ENCODE data around the gene FIBP. TPM values are rescaled to one million over a fixed set of nuclear protein-coding genes. Genes with fewer than 3 reads are reported as not detected.
A peak's percentile ranks its signal among the peaks of the same experiment; 100 is the strongest.

FIBP gene
- total RNA-seq, 1 experiment from 2014 or later: 93.1 TPM

- TF ChIP-seq MAX (CRISPR knock-in tag; IDR thresholded peaks at IDR 0.05): no peak
- TF ChIP-seq TEAD4 (CRISPR knock-in tag; IDR thresholded peaks at IDR 0.05): no peak
Observed at GRCh38 chr11:65853246-65853979, 34.9 kb downstream of the FIBP start (continued).

DNA sequence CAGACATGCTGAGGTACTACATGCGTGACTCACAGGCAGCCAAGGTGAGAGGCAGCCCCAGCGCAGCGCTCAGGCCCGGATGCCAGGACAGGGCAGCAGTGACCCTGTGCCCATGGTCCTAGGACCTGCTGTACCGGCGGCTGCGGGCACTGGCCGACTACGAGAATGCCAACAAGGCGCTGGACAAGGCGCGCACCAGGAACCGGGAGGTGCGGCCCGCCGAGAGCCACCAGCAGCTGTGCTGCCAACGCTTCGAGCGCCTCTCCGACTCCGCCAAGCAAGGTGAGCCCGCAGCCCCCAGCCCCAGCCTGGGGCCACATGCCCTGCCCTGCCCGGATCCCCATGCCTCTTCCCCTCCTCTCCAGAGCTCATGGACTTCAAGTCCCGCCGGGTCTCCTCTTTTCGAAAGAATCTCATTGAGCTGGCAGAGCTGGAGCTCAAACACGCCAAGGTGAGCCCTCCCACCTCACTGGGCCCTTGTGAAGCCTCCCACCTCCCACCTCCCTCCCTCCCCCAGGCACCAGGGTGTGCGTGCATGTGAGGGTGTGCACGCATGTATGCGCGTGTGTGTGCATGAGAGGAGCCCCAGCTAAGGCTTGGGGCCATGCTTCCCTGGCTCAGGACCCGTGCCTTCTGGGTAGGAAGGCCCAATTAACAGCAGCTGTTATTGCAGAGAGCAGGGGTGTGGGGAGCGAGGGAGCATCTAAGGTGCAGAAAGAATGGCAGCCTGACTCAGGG is 35.6 kb downstream of the FIBP start:
- Mint-ChIP-seq H3K9me3 (peaks cover 6% of the 10 kb centered on the region; the same call in 1 of the 2 replicates), H3K4me3 (no peak overlapping the region), H3K27me3 (ENCODE audit: low read depth) (peaks cover 8% of the 10 kb centered on the region), H3K27ac (no peak overlapping the region), H3K36me3 (peaks cover 53% of the 10 kb centered on the region), H3K4me1 (peaks cover 24% of the 10 kb centered on the region)
- ChIA-PET CTCF (interaction anchor here (0.9 to 6.3 kb wide), 20 partner anchors 8 to 214 kb away, joined by 3 to 134 read pairs (median 4); partner anchors contain the start of genes AP5B1, CCDC85B, CST6 and FIBP), POLR2A (interaction anchor here (0.5 to 3.5 kb wide), 9 partner anchors 8 to 200 kb away, joined by 3 to 38 read pairs (median 4); partner anchors contain the start of genes FIBP, MUS81, RNASEH2C and SNX32)
- DNase-seq (ENCODE audit: low spot score) (no peak), ATAC-seq (no peak)
- TF ChIP-seq ZNF416 (CRISPR knock-in tag; IDR thresholded peaks at IDR 0.05) (peak; percentile 80), RELA (CRISPR knock-in tag; IDR thresholded peaks at IDR 0.05; ENCODE audit: borderline replicate concordance) (0 out of 2 replicates have a peak, but pooled peaks have one; percentile 25), ESRRA (CRISPR knock-in tag; IDR thresholded peaks at IDR 0.05; ENCODE audit: borderline replicate concordance) (no peak), JAZF1 (CRISPR knock-in tag; IDR thresholded peaks at IDR 0.05) (no peak), SOX15 (CRISPR knock-in tag; IDR thresholded peaks at IDR 0.05) (no peak), PRRX2 (CRISPR knock-in tag; IDR thresholded peaks at IDR 0.05) (peak; percentile 47; the same call in 1 of the 2 replicates), CREB1 (CRISPR knock-in tag; IDR thresholded peaks at IDR 0.05) (no peak), NFATC4 (CRISPR knock-in tag; IDR thresholded peaks at IDR 0.05) (peak; percentile 63; the same call in 1 of the 2 replicates), SMAD3 (CRISPR knock-in tag; IDR thresholded peaks at IDR 0.05; ENCODE audit: borderline replicate concordance) (no peak), ERG (CRISPR knock-in tag; IDR thresholded peaks at IDR 0.05) (no peak), ZNF425 (CRISPR knock-in tag; conservative IDR thresholded peaks at IDR 0.05) (0 out of 2 replicates have a peak, but pooled peaks have one; percentile 23), OVOL2 (CRISPR knock-in tag; IDR thresholded peaks at IDR 0.05; ENCODE audit: borderline replicate concordance) (no peak), NFYB (CRISPR knock-in tag; conservative IDR thresholded peaks at IDR 0.05; ENCODE audit: low read depth) (no peak), USF1 (CRISPR knock-in tag; IDR thresholded peaks at IDR 0.05) (no peak)
- TF ChIP-seq, protein P1, sequence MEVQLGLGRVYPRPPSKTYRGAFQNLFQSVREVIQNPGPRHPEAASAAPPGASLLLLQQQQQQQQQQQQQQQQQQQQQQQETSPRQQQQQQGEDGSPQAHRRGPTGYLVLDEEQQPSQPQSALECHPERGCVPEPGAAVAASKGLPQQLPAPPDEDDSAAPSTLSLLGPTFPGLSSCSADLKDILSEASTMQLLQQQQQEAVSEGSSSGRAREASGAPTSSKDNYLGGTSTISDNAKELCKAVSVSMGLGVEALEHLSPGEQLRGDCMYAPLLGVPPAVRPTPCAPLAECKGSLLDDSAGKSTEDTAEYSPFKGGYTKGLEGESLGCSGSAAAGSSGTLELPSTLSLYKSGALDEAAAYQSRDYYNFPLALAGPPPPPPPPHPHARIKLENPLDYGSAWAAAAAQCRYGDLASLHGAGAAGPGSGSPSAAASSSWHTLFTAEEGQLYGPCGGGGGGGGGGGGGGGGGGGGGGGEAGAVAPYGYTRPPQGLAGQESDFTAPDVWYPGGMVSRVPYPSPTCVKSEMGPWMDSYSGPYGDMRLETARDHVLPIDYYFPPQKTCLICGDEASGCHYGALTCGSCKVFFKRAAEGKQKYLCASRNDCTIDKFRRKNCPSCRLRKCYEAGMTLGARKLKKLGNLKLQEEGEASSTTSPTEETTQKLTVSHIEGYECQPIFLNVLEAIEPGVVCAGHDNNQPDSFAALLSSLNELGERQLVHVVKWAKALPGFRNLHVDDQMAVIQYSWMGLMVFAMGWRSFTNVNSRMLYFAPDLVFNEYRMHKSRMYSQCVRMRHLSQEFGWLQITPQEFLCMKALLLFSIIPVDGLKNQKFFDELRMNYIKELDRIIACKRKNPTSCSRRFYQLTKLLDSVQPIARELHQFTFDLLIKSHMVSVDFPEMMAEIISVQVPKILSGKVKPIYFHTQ (CRISPR knock-in tag; IDR thresholded peaks at IDR 0.05): 0 out of 2 replicates have a peak, but pooled peaks have one; percentile 30
- TF ChIP-seq, protein P2, sequence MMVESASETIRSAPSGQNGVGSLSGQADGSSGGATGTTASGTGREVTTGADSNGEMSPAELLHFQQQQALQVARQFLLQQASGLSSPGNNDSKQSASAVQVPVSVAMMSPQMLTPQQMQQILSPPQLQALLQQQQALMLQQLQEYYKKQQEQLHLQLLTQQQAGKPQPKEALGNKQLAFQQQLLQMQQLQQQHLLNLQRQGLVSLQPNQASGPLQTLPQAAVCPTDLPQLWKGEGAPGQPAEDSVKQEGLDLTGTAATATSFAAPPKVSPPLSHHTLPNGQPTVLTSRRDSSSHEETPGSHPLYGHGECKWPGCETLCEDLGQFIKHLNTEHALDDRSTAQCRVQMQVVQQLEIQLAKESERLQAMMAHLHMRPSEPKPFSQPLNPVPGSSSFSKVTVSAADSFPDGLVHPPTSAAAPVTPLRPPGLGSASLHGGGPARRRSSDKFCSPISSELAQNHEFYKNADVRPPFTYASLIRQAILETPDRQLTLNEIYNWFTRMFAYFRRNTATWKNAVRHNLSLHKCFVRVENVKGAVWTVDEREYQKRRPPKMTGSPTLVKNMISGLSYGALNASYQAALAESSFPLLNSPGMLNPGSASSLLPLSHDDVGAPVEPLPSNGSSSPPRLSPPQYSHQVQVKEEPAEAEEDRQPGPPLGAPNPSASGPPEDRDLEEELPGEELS (CRISPR knock-in tag; IDR thresholded peaks at IDR 0.05): no peak
- TF ChIP-seq, protein P3, sequence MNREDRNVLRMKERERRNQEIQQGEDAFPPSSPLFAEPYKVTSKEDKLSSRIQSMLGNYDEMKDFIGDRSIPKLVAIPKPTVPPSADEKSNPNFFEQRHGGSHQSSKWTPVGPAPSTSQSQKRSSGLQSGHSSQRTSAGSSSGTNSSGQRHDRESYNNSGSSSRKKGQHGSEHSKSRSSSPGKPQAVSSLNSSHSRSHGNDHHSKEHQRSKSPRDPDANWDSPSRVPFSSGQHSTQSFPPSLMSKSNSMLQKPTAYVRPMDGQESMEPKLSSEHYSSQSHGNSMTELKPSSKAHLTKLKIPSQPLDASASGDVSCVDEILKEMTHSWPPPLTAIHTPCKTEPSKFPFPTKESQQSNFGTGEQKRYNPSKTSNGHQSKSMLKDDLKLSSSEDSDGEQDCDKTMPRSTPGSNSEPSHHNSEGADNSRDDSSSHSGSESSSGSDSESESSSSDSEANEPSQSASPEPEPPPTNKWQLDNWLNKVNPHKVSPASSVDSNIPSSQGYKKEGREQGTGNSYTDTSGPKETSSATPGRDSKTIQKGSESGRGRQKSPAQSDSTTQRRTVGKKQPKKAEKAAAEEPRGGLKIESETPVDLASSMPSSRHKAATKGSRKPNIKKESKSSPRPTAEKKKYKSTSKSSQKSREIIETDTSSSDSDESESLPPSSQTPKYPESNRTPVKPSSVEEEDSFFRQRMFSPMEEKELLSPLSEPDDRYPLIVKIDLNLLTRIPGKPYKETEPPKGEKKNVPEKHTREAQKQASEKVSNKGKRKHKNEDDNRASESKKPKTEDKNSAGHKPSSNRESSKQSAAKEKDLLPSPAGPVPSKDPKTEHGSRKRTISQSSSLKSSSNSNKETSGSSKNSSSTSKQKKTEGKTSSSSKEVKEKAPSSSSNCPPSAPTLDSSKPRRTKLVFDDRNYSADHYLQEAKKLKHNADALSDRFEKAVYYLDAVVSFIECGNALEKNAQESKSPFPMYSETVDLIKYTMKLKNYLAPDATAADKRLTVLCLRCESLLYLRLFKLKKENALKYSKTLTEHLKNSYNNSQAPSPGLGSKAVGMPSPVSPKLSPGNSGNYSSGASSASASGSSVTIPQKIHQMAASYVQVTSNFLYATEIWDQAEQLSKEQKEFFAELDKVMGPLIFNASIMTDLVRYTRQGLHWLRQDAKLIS (CRISPR knock-in tag; IDR thresholded peaks at IDR 0.05; ENCODE audit: borderline replicate concordance): no peak
